ENCODE measurements around the gene CST5. TPM values are rescaled to one million over a fixed set of nuclear protein-coding genes. Genes with fewer than 3 reads are reported as not detected.

The CST5 gene
- total and polyA plus RNA-seq, 4 donors: not detected

- Histone ChIP-seq H3K27ac (ENCODE audit: low read depth in 1 of 2, low read length in 2 of 2) (no peak overlapping the region), H3K4me3 (ENCODE audit: low read depth in 1 of 3, low read length in 3 of 3) (no peak overlapping the region), H3K4me1 (ENCODE audit: control insufficient read depth in 4 of 4, insufficient read depth in 4 of 4, low read length in 3 of 4) (no peaks in the 10 kb centered on the region), H3K9ac (ENCODE audit: low read depth in 1 of 2, low read length in 2 of 2) (no peak overlapping the region), H3K36me3 (ENCODE audit: control insufficient read depth in 4 of 4, insufficient read depth in 3 of 4, low read depth in 1 of 4, low read length in 3 of 4) (no peaks in the 10 kb centered on the region), H3K9me3 (ENCODE audit: control insufficient read depth in 4 of 4, low read length in 3 of 4) (no peaks in the 10 kb centered on the region), H3K27me3 (ENCODE audit: control insufficient read depth in 4 of 4, insufficient read depth in 4 of 4, low read length in 3 of 4) (no peaks in the 10 kb centered on the region)
- TF ChIP-seq HNF4G (IDR thresholded peaks at IDR 0.05) (no peak), HNF4A (conservative IDR thresholded peaks at IDR 0.05) (no peak), YY1 (IDR thresholded peaks at IDR 0.05) (no peak), RXRA (IDR thresholded peaks at IDR 0.05) (no peak), NR2F2 (IDR thresholded peaks at IDR 0.05) (no peak)
- no peak for DNase-seq (ENCODE audit: low spot score)
- 64% methylated on average over 2 of the region's 2 CpGs for WGBS
These were observed 47.0 kb upstream of the CST5 start for GRCh38 chr20:23926526-23926880.

GRCh38 chr20:23925789-23926525, 46.4 kb upstream of the CST5 start:
- Histone ChIP-seq H3K4me1 (ENCODE audit: control insufficient read depth in 4 of 4, insufficient read depth in 4 of 4, low read length in 3 of 4) (no peaks in the 10 kb centered on the region), H3K9ac (ENCODE audit: low read depth in 1 of 2, low read length in 2 of 2) (no peak overlapping the region), H3K27ac (ENCODE audit: low read depth in 1 of 2, low read length in 2 of 2) (no peak overlapping the region), H3K27me3 (ENCODE audit: control insufficient read depth in 4 of 4, insufficient read depth in 4 of 4, low read length in 3 of 4) (no peaks in the 10 kb centered on the region), H3K36me3 (ENCODE audit: control insufficient read depth in 4 of 4, insufficient read depth in 3 of 4, low read depth in 1 of 4, low read length in 3 of 4) (no peaks in the 10 kb centered on the region), H3K9me3 (ENCODE audit: control insufficient read depth in 4 of 4, low read length in 3 of 4) (no peaks in the 10 kb centered on the region), H3K4me3 (ENCODE audit: low read depth in 1 of 3, low read length in 3 of 3) (no peak overlapping the region)
- DNase-seq (ENCODE audit: low spot score): no peak
- WGBS: 74% methylated on average over 6 of the region's 6 CpGs
- TF ChIP-seq ATF3 (IDR thresholded peaks at IDR 0.05): no peak
- TF ChIP-seq JUND (IDR thresholded peaks at IDR 0.05): no peak
- TF ChIP-seq ZBTB33 (IDR thresholded peaks at IDR 0.05): no peak
- TF ChIP-seq FOXA1 (IDR thresholded peaks at IDR 0.05): no peak
- no peak for TF ChIP-seq EGR1 (IDR thresholded peaks at IDR 0.05; ENCODE audit: low read depth in 2 of 2)
- no peak for TF ChIP-seq FOXA2 (IDR thresholded peaks at IDR 0.05)
- TF ChIP-seq RXRA (IDR thresholded peaks at IDR 0.05): no peak

- TF ChIP-seq REST (IDR thresholded peaks at IDR 0.05): no peak
- no peak for TF ChIP-seq MAX (IDR thresholded peaks at IDR 0.05)
- TF ChIP-seq RXRA (IDR thresholded peaks at IDR 0.05): no peak
- no peak for TF ChIP-seq GABPA (IDR thresholded peaks at IDR 0.05 in 1 of 2, conservative IDR thresholded peaks at IDR 0.05 in 1 of 2)
- no peak for TF ChIP-seq CTCF (IDR thresholded peaks at IDR 0.05; ENCODE audit: low read depth, low read length, missing input control)
- no peak for TF ChIP-seq YY1 (IDR thresholded peaks at IDR 0.05)
- no peak for TF ChIP-seq SP1 (IDR thresholded peaks at IDR 0.05)
- no peak for TF ChIP-seq FOXA1 (IDR thresholded peaks at IDR 0.05)
- no peak for TF ChIP-seq FOXA2 (IDR thresholded peaks at IDR 0.05)
- no peak for TF ChIP-seq TAF1 (conservative IDR thresholded peaks at IDR 0.05)
- TF ChIP-seq JUND (IDR thresholded peaks at IDR 0.05): no peak
- no peak for TF ChIP-seq RAD21 (IDR thresholded peaks at IDR 0.05)
- no peak overlapping the region for H3K27ac ChIP-seq (ENCODE audit: low read depth in 1 of 2, low read length in 2 of 2)
- 40% methylated on average over 2 of the region's 2 CpGs for WGBS
- no peaks in the 10 kb centered on the region for H3K36me3 ChIP-seq (ENCODE audit: control insufficient read depth in 4 of 4, insufficient read depth in 3 of 4, low read depth in 1 of 4, low read length in 3 of 4)
- H3K9ac ChIP-seq (ENCODE audit: low read depth in 1 of 2, low read length in 2 of 2): no peak overlapping the region
- H3K9me3 ChIP-seq (ENCODE audit: control insufficient read depth in 4 of 4, low read length in 3 of 4): no peaks in the 10 kb centered on the region
- H3K4me3 ChIP-seq (ENCODE audit: low read depth in 1 of 3, low read length in 3 of 3): no peak overlapping the region
- H3K4me1 ChIP-seq (ENCODE audit: control insufficient read depth in 4 of 4, insufficient read depth in 4 of 4, low read length in 3 of 4): no peaks in the 10 kb centered on the region
- DNase-seq (ENCODE audit: low spot score): no peak
- H3K27me3 ChIP-seq (ENCODE audit: control insufficient read depth in 4 of 4, insufficient read depth in 4 of 4, low read length in 3 of 4): no peaks in the 10 kb centered on the region
These were observed 45.2 kb upstream of the CST5 start for GRCh38 chr20:23924751-23925150.
